DND-41 (cell line): ENCODE data around the gene ESYT3.

Experiments
- CTCF ChIP-seq: IDR thresholded peaks from 2 replicates; pipeline ENCODE4 v1.5.1; 2012; ENCODE audit warnings: borderline replicate concordance, low read length, moderate library complexity, mild to moderate bottlenecking; ENCODE audit not compliant: poor library complexity, severe bottlenecking; ENCODE audit errors: extremely low read depth
- EZH2 ChIP-seq: IDR thresholded peaks from 3 replicates; pipeline ENCODE4 v1.6.1; 2012; ENCODE audit warnings: borderline replicate concordance, low read depth, mild to moderate bottlenecking, moderate library complexity, low read length, inconsistent platforms; ENCODE audit not compliant: severe bottlenecking

- TF ChIP-seq CTCF (no peak), EZH2 (no peak)
These were observed 26.8 kb downstream of the ESYT3 start for GRCh38 chr3:138461246-138461645.
